Activated naive CD8-positive, alpha-beta T cell treated with anti-CD3 and anti-CD28 coated beads, Interleukin-2, amount 50 U/mL, for 16 hours (primary cell): Measurements from ENCODE around the gene RBM47.

Experiments used
- DNase-seq: peaks from one replicate; pipeline ENCODE4 v3.0.0-alpha.2; 2020; ENCODE audit warnings: low read depth, low spot score

The RBM47 gene

GRCh38 chr4:40375620-40376019 lies 254.0 kb downstream of the RBM47 start:
- no peak for DNase-seq

- no peak for DNase-seq
Measured at GRCh38 chr4:40375095-40375494, 254.6 kb downstream of the RBM47 start.

- DNase-seq: no peak
Measured at GRCh38 chr4:40373636-40374035, 256.0 kb downstream of the RBM47 start.
